ENCODE results near the gene AGBL1. TPM values are rescaled to one million over a fixed set of nuclear protein-coding genes. Genes with fewer than 3 reads are reported as not detected.

Gene AGBL1
- total and polyA plus RNA-seq, 2 experiments from 2014 or later = 0.03 TPM; not detected in 1

- H3K4me1 ChIP-seq (ENCODE audit: insufficient read depth) = no peaks in the 10 kb centered on the region
- H2AFZ ChIP-seq = no peak overlapping the region
- ATAC-seq = no peak
- Mint-ChIP-seq H3K4me1 (no peaks in the 10 kb centered on the region), H3K27ac (no peak overlapping the region), H3K27me3 (ENCODE audit: insufficient read depth, low read depth, poor library complexity) (no peaks in the 10 kb centered on the region), H3K9me3 (no peaks in the 10 kb centered on the region), H3K4me3 (no peak overlapping the region), H3K36me3 (ENCODE audit: low read depth) (no peaks in the 10 kb centered on the region)
- no peaks in the 10 kb centered on the region for H3F3A ChIP-seq (replicated peaks; ENCODE audit: low read depth)
- DNase-seq (ENCODE audit: low spot score) = no peak
- H4K20me1 ChIP-seq (replicated peaks; ENCODE audit: insufficient read depth) = no peaks in the 10 kb centered on the region
- H3K4me2 ChIP-seq = no peak overlapping the region
- H3K27me3 ChIP-seq (ENCODE audit: insufficient read depth) = no peaks in the 10 kb centered on the region
- no peak overlapping the region for H3K27ac ChIP-seq (ENCODE audit: low read depth)
- no peaks in the 10 kb centered on the region for H3K79me2 ChIP-seq (replicated peaks; ENCODE audit: insufficient read depth)
- no peaks in the 10 kb centered on the region for H3K36me3 ChIP-seq (ENCODE audit: insufficient read depth)
- TF ChIP-seq REST (IDR thresholded peaks at IDR 0.05; ENCODE audit: unreplicated experiment) = no peak
- no peak overlapping the region for H3K4me3 ChIP-seq
- H3K9me2 ChIP-seq (ENCODE audit: insufficient read depth) = no peaks in the 10 kb centered on the region
Measured at GRCh38 chr15:86932456-86932855, 852.8 kb downstream of the AGBL1 start.

GRCh38 chr15:86935841-86936240 lies 856.2 kb downstream of the AGBL1 start:
- Histone ChIP-seq H3K79me2 (replicated peaks; ENCODE audit: insufficient read depth) (no peaks in the 10 kb centered on the region), H3K4me3 (no peak overlapping the region), H3K27ac (ENCODE audit: low read depth) (no peak overlapping the region), H3K36me3 (ENCODE audit: insufficient read depth) (no peaks in the 10 kb centered on the region), H3K27me3 (ENCODE audit: insufficient read depth) (no peaks in the 10 kb centered on the region), H3K4me2 (no peak overlapping the region), H3K9me2 (ENCODE audit: insufficient read depth) (peaks cover 9% of the 10 kb centered on the region), H2AFZ (peak overlapping the region; percentile 87), H3K4me1 (ENCODE audit: insufficient read depth) (peaks cover 8% of the 10 kb centered on the region; the same call in 1 of the 2 replicates), H3F3A (replicated peaks; ENCODE audit: low read depth) (no peaks in the 10 kb centered on the region; the same call in 1 of the 2 replicates), H4K20me1 (replicated peaks; ENCODE audit: insufficient read depth) (no peaks in the 10 kb centered on the region)
- Mint-ChIP-seq H3K27me3 (ENCODE audit: insufficient read depth, low read depth, poor library complexity) (no peaks in the 10 kb centered on the region), H3K27ac (no peak overlapping the region), H3K4me1 (peaks cover 2% of the 10 kb centered on the region; the same call in 2 of the 3 replicates), H3K9me3 (no peaks in the 10 kb centered on the region), H3K4me3 (no peak overlapping the region), H3K36me3 (ENCODE audit: low read depth) (no peaks in the 10 kb centered on the region)
- DNase-seq (ENCODE audit: low spot score) = peak; percentile 63
- TF ChIP-seq CTCF (conservative IDR thresholded peaks at IDR 0.05; ENCODE audit: low read depth in 2 of 2) (peak; percentile 46 to 59), NANOG (IDR thresholded peaks at IDR 0.05; ENCODE audit: borderline replicate concordance) (no peak)
- peak; percentile 97 for ATAC-seq

- Histone ChIP-seq H3K4me3 (no peak overlapping the region), H3K79me2 (replicated peaks; ENCODE audit: insufficient read depth) (no peaks in the 10 kb centered on the region), H3K9me2 (ENCODE audit: insufficient read depth) (peaks cover 12% of the 10 kb centered on the region), H3K36me3 (ENCODE audit: insufficient read depth) (no peaks in the 10 kb centered on the region), H4K20me1 (replicated peaks; ENCODE audit: insufficient read depth) (no peaks in the 10 kb centered on the region), H3K27ac (ENCODE audit: low read depth) (no peak overlapping the region), H3K4me2 (no peak overlapping the region), H3K27me3 (ENCODE audit: insufficient read depth) (no peaks in the 10 kb centered on the region), H2AFZ (peak overlapping the region; percentile 13; the same call in 1 of the 2 replicates), H3F3A (replicated peaks; ENCODE audit: low read depth) (no peaks in the 10 kb centered on the region; the same call in 1 of the 2 replicates), H3K4me1 (ENCODE audit: insufficient read depth) (peaks cover 8% of the 10 kb centered on the region; the same call in 1 of the 2 replicates)
- TF ChIP-seq ZNF462 (CRISPR knock-in tag; IDR thresholded peaks at IDR 0.05) (no peak), NANOG (IDR thresholded peaks at IDR 0.05; ENCODE audit: borderline replicate concordance) (no peak)
- ATAC-seq (no peak), DNase-seq (ENCODE audit: low spot score) (no peak)
- H3K27me3 Mint-ChIP-seq (ENCODE audit: insufficient read depth, low read depth, poor library complexity) = no peaks in the 10 kb centered on the region
- H3K4me3 Mint-ChIP-seq = no peak overlapping the region
- peaks cover 5% of the 10 kb centered on the region; the same call in 2 of the 3 replicates for H3K4me1 Mint-ChIP-seq
- H3K36me3 Mint-ChIP-seq (ENCODE audit: low read depth) = no peaks in the 10 kb centered on the region
- peaks cover 6% of the 10 kb centered on the region; the same call in 2 of the 3 replicates for H3K9me3 Mint-ChIP-seq
- H3K27ac Mint-ChIP-seq = no peak overlapping the region
Measured at GRCh38 chr15:86942285-86942684, 862.6 kb downstream of the AGBL1 start.

All from GM23338 (cell line).